Upper lobe of left lung (tissue), 6 donors: ENCODE results near the gene VAV2. TPM values are rescaled to one million over a fixed set of nuclear protein-coding genes. Genes with fewer than 3 reads are reported as not detected.

Experiments
- ATAC-seq, 2 donors: fragments of 200-7000 bp; cut with Tn5 transposase; one replicate each; pipeline ENCODE4 v1.9.1; 2022; ENCODE audit warnings: mild to moderate bottlenecking in 2 of 2, moderate library complexity in 2 of 2; ENCODE audit not compliant: low FRiP score in 2 of 2
- DNase-seq, 2 donors: peaks; one replicate each; pipeline ENCODE4 v3.0.0-alpha.2; 2019 to 2020
- H3K27ac ChIP-seq, 4 donors: fragments of 200-600 bp; sonication (generic); one replicate each; pipeline ENCODE4 v1.5.1; 2016 to 2019
- H3K27me3 ChIP-seq, 4 donors: fragments of 200-600 bp; sonication (generic); one replicate each; pipeline ENCODE4 v1.5.1; 2017 to 2019
- H3K36me3 ChIP-seq, 4 donors: fragments of 200-600 bp; sonication (generic); one replicate each; pipeline ENCODE4 v1.5.1; 2016 to 2019
- H3K4me1 ChIP-seq, 4 donors: fragments of 200-600 bp; sonication (generic); one replicate each; pipeline ENCODE4 v1.5.1; 2018 to 2019
- H3K4me3 ChIP-seq, 4 donors: fragments of 200-600 bp; sonication (generic); one replicate each; pipeline ENCODE4 v1.5.1; 2017 to 2019; ENCODE audit warnings: mild to moderate bottlenecking in 2 of 4, moderate library complexity in 1 of 4
- H3K9me3 ChIP-seq, 4 donors: fragments of 200-600 bp; sonication (generic); one replicate each; pipeline ENCODE4 v1.5.1; 2018 to 2019
- EP300 ChIP-seq, 4 donors: sonication (generic); formaldehyde crosslinking; IDR thresholded peaks; one replicate each; pipeline ENCODE4 v1.5.1; 2017; ENCODE audit warnings: antibody characterized with exemption in 4 of 4, control low read depth in 2 of 4
- POLR2A ChIP-seq, 4 donors: fragments of 450-650 bp; IDR thresholded peaks; one replicate each; pipeline ENCODE4 v1.5.1; 2016 to 2017; ENCODE audit warnings: antibody characterized with exemption in 4 of 4, mild to moderate bottlenecking in 2 of 4
- POLR2AphosphoS5 ChIP-seq, 2 donors: sonication (generic); formaldehyde crosslinking; IDR thresholded peaks; one replicate each; pipeline ENCODE4 v1.5.1; 2017; ENCODE audit warnings: antibody characterized with exemption in 2 of 2
- WGBS, 2 donors: methylation state at CpG; one replicate each; pipeline ENCODE4 v1.1.5; 2017 to 2018; 5-methylcytosine and 5-hydroxymethylcytosine counted together
- total RNA-seq, 6 donors: library from RNA; depleted of rRNA in 4 of 6; stranded (reverse); fragments of >200 nt in 4 of 6; gene quantifications; one replicate each; pipeline versions ENCODE4 v1.1.0 to v1.2.1, GENCODE V29; 2016 to 2021
- TF ChIP-seq, protein P1 (sequence below), 6 experiments: fragments of 450-650 bp in 4 of 6; fragments of 200-600 bp in 2 of 6; sonication (generic) in 2 of 6; IDR thresholded peaks; one replicate each; pipeline ENCODE4 v1.5.1; 2016 to 2019; ENCODE audit warnings: antibody characterized with exemption in 6 of 6
- donor health status: DM: no; HTN: no; CAD: no; lungs with moderate emphysema.
- donor health status: DM: no; HTN: yes; CAD: no; lungs with severe emphysema.

The VAV2 gene
- total RNA-seq, 6 donors from 2014 or later: 12.0 to 38.8 (median 22.0) TPM

DNA sequence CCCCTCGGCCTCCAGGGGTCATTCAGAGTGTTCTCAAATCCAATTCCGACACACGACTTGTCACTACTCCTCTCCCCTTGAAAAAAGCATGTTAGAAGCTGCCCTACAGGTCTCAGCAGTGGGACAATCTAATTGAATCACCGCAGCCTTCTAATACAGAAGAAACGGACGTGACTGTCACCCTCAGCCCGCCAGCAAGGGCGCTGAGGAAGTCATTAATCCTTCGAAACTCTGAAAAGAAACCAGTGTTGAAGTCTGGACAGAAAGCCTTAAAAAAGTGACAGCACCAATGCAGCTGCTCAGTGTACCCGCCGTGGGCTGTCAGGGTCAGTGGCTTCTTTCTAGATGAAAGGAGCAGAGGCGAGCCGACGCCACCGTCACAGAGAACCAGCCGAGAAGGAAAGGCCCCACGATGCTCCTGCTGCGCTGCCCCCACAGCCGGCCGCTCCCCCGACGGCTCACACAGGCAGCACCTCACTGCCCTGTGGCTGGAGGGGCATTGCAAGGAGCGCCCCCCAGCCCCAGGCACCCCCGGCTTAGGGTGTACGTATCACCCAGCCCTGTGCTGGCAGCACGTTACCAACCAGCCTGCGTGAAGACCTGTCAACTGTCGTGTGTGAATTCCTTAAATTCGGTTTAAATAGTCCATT, 38.8 kb upstream of the VAV2 start:
- no peak for ATAC-seq
- 88 to 92% methylated on average over 27 to 29 of the region's 29 CpGs for WGBS, 2 donors

DNA sequence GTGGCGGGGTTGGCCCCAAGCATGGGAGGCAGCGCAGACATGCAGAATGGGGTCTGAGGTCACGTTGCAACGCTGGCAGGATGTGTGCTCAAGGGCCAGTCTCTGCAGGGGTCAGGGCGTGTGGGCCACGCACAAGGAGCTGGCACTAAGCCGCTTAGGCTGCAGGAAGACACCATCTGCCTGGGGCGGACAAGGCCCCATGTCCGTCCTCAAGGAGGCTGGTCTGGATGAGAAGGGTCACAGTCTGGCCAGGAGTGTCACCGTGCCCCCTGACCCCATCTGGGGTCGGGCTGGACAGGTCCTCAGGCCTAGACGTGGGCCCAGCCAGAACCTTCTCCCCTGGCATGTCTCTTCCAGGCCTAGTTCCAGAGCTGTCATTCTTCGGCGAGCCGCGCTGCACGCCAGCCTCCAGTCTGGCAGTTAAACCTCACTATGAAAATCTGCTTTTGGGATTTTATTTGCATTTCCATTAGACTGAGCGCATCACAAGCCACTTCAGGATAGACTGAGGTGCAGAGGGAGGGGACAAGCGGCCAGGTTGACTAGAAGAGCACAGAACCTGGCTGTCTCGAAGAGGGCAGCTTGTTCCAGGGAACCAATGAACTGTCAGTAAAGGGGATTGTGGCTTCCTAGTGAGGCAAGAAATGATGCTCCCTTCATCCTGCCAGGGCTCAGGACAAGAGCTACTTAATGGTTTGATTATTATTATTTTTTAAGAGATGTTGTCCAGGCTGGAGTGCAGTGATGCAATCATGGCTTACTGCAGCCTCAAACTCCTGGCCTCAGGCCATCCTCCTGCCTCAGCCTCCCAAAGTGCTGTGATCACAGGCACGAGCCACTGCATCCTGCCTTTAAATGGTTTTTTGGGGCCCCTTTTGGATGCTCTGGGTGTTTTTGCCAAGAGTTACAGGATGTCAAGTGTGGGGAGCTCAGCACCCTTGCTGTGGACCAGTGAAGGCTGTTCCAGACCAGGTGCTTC, 37.4 kb upstream of the VAV2 start:
- WGBS, 2 donors: 92% methylated on average over 17 to 21 of the region's 21 CpGs
- DNase-seq: peak in 1 of 2 donors; percentile 78
- no peak overlapping the region for H3K27ac ChIP-seq
- H3K27me3 ChIP-seq: no peaks in the 10 kb centered on the region
- H3K4me3 ChIP-seq: no peak overlapping the region
- H3K4me1 ChIP-seq: peaks cover 7 to 12% (median 9%) of the 10 kb centered on the region in 4 donors
- no peak for ATAC-seq
- TF ChIP-seq, protein P1, sequence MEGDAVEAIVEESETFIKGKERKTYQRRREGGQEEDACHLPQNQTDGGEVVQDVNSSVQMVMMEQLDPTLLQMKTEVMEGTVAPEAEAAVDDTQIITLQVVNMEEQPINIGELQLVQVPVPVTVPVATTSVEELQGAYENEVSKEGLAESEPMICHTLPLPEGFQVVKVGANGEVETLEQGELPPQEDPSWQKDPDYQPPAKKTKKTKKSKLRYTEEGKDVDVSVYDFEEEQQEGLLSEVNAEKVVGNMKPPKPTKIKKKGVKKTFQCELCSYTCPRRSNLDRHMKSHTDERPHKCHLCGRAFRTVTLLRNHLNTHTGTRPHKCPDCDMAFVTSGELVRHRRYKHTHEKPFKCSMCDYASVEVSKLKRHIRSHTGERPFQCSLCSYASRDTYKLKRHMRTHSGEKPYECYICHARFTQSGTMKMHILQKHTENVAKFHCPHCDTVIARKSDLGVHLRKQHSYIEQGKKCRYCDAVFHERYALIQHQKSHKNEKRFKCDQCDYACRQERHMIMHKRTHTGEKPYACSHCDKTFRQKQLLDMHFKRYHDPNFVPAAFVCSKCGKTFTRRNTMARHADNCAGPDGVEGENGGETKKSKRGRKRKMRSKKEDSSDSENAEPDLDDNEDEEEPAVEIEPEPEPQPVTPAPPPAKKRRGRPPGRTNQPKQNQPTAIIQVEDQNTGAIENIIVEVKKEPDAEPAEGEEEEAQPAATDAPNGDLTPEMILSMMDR (IDR thresholded peaks at IDR 0.05): no peak
- TF ChIP-seq POLR2A (IDR thresholded peaks at IDR 0.05) (no peak), POLR2AphosphoS5 (IDR thresholded peaks at IDR 0.05) (no peak), EP300 (IDR thresholded peaks at IDR 0.05) (no peak)
- peaks cover 14 to 54% (median 42%) of the 10 kb centered on the region in 4 donors for H3K36me3 ChIP-seq
- H3K9me3 ChIP-seq: no peaks in the 10 kb centered on the region

More for the DNA sequence above, 38.8 kb upstream of the VAV2 start:
- Histone ChIP-seq H3K4me3 (no peak overlapping the region), H3K9me3 (no peaks in the 10 kb centered on the region), H3K27me3 (no peaks in the 10 kb centered on the region), H3K36me3 (peaks cover 23 to 68% (median 56%) of the 10 kb centered on the region in 4 donors), H3K4me1 (peaks cover 5 to 7% (median 5%) of the 10 kb centered on the region in 4 donors), H3K27ac (no peak overlapping the region)
- TF ChIP-seq EP300 (IDR thresholded peaks at IDR 0.05) (no peak), POLR2A (IDR thresholded peaks at IDR 0.05) (no peak)
- peak in 1 of 2 donors; percentile 75 for DNase-seq

DNA sequence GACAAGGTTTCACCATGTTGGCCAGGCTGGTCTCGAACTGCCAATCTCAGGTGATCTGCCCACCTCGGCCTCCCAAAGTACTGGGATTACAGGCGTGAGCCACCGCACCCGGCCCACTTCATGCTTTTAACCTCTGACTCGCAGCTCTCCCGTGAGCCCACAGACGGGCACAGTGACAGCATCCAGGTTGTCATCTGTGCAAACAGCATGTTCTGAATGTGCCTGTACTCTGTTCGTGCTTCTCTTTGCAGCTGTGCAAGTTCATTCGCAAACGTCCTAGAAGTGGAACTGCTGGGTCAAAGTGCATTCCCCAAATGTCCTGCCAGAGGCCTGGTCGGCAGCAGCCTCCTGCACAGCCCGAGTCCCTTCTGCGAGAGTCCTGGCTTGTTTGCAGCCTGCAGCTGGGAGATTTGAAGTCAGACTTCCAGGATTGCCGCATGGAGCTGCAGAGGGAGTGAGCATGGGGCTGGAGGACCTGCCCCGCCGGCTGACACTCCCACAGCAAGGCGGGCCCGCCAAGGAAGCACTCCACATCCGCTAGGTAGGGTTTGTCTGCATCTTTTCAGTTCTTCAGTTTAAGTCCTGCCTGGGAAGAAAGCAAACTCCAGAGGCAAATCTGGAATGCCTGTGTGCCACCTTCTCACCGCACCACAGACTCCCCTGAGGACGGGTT, 36.6 kb upstream of the VAV2 start:
- H3K27me3 ChIP-seq: no peaks in the 10 kb centered on the region

GRCh38 chr9:134028076-134028475, 36.0 kb upstream of the VAV2 start:
- 94 to 95% methylated on average over 9 of the region's 9 CpGs for WGBS, 2 donors
- H3K4me3 ChIP-seq: no peak overlapping the region
- no peak for ATAC-seq
- no peak for DNase-seq
- TF ChIP-seq POLR2AphosphoS5 (IDR thresholded peaks at IDR 0.05) (no peak), EP300 (IDR thresholded peaks at IDR 0.05) (no peak), POLR2A (IDR thresholded peaks at IDR 0.05) (no peak)
- TF ChIP-seq, protein P1 (IDR thresholded peaks at IDR 0.05): no peak
- H3K4me1 ChIP-seq: peaks cover 7 to 17% (median 9%) of the 10 kb centered on the region in 4 donors
- H3K27ac ChIP-seq: no peak overlapping the region
- peaks cover 6 to 39% (median 27%) of the 10 kb centered on the region in 4 donors for H3K36me3 ChIP-seq
- H3K9me3 ChIP-seq: no peaks in the 10 kb centered on the region
- no peaks in the 10 kb centered on the region for H3K27me3 ChIP-seq

More for the DNA sequence above, 36.6 kb upstream of the VAV2 start:
- H3K36me3 ChIP-seq: peaks cover 10 to 46% (median 34%) of the 10 kb centered on the region in 4 donors
- TF ChIP-seq POLR2AphosphoS5 (IDR thresholded peaks at IDR 0.05) (no peak), POLR2A (IDR thresholded peaks at IDR 0.05) (no peak), EP300 (IDR thresholded peaks at IDR 0.05) (no peak)
- TF ChIP-seq, protein P1 (IDR thresholded peaks at IDR 0.05): no peak
- peaks cover 7 to 17% (median 9%) of the 10 kb centered on the region in 4 donors for H3K4me1 ChIP-seq
- H3K9me3 ChIP-seq: no peaks in the 10 kb centered on the region
- ATAC-seq: no peak
- H3K4me3 ChIP-seq: no peak overlapping the region
- DNase-seq: no peak
- H3K27ac ChIP-seq: no peak overlapping the region
- 91 to 94% methylated on average over 18 to 22 of the region's 22 CpGs for WGBS, 2 donors
